HL-60/S4 treated with retinoic acid at 250 ng/mL for 4 days and 3 days (cell line): ENCODE results near the gene NDST4.

ENCODE experiments used
- in situ Hi-C: fragments of 300-500 bp; cut with MboI; formaldehyde crosslinking; loops from 2 replicates; pipeline ENCODE4 v1.7.0; 2022; ENCODE audit warnings: low sequenced_read_pairs

Gene NDST4

DNA sequence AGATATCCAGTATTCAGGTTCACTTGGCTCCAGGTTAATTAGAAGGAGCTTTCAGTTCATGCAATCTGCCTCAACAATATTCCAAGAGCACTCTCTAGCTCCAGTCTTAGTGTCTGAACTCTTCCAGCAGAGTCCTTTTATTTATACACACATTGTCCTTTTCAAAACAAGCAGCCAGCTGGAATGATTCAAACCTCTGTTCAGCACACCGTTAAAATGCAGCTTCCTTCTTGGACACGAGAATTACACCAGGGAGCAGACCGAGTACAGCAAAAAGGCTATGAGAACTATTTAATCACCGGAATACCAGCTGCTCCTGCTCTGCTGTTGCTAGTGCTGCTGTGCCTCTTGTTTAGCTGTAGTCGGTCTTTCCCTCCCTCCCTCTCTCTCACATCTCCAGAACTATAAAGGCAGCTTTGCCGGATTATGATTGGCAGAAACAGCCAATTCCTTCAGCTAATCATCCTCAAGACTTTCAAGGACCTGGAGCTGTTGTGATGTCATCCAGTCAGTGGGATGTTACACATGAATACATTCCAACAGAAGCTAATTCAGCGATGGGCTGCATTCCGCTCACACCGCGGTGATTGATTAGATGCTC, at the start of gene NDST4:
Gene NDST4 (minus strand): TSS at position 115 of the 601 bp plus-strand sequence. CDS start 36,584 bp downstream, outside the sequence.
- in situ Hi-C loops, result no loop called here

DNA sequence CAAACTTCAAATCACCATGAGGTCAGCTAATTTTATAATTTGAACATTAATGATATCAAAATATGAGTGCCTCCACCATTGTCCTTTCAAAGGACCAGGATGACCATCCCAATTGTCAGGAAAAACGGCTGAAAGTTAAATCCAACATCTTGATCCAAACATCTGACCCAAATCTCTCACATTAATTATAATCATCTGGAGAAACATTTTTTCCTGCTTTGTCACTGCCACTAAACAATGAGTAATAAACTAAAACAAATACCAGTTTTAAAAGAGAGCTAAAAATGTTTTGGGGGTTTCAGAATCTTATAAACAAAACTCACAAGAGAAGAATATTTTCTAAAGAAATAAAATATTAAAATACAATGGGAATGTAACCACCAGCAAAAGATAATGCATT, 45.7 kb upstream of the NDST4 start:
- in situ Hi-C loops, result no loop called here

DNA sequence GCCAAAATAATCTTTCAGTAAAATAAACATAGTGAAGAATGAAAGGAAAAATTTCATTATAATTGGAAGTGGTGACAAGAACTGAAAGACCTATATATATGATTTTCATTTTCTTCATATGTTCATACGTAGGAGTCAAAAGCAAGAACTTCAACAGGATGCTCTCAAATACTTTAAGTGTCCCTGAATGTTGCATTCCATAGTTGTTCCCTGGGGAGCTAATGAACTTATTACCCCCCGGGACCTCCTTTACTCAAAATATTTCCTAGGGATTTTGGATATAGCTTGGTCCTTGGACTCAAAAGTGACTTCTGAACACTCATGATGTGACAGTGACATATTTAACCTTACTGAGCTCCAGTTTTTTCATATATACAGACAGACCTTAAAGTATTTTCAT, 44.9 kb upstream of the NDST4 start:
- in situ Hi-C loops, result no loop called here

DNA sequence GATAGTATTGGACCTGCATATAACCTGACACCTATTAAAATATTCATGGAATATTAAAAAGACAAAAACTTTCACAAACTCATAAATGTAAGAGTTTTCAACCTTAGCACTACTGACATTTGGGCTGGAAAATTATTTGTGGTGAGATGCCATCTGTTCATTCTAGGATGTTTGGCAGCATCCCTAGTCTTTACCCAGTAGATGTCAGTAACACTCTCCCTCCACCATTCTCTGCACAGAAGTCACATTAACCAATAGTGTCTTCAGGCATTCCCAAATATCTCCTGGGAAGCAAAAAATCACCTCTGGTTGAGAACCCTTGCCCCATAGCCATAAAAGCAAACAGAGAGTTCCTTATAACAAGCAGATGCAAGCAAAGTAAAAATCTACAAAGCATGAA, 41.4 kb upstream of the NDST4 start:
- in situ Hi-C loops, result no loop called here

DNA sequence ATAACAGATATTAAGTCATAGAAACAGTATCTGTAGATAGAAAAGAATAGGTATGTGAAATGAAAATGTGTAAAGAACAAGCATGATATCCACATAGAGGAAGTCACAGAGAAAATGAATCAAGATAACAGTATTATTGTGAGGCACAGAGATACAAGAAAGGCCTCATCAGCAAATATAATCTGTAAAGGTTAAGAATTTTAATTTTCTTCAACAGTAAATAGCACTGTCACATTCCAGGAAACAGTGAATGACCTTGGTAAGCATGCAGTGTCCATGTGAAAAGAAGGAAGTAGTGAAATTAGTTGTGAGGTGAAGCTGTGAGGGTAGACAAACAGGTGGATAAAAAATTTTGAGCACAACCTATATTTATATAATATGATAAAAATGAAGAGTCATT, 39.5 kb upstream of the NDST4 start:
- in situ Hi-C loops, result no loop called here

DNA sequence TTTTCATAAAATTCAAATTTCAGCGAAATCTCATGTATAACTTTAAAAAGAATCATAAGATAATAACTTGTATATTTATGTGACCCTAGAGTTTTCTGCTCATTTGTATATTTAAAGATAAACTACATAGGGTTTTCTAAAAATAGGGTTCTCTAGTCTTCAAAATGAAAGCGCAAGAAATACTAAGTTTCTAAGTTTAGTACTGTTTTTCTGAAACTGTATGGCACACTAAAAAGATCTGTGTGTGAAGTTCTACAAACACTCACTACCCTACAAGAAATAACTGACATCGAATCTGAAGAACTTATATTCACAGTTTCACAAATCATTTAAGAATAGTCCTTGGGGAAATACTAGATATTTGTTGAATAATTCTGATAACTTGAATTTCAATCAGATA, 38.7 kb upstream of the NDST4 start:
- in situ Hi-C loops, result no loop called here

DNA sequence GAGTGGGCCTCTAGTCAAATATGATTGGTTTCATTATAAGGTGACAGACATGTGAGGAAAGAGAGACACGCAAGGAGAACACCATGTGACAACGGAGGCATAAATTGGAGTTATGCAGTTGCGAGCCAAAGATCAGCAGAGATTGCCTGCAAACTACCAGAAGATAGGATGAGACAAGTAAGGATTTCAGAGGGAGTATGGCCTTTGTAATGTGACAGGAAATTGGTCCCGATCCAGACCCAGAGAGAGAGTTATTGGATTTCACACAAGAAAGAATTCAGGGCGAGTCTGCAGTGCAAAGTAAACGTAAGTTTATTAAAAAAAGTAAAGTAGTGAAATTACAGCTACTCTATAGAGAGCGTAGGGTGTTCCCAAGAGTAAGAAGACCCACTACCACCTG, 35.7 kb upstream of the NDST4 start:
- in situ Hi-C loops, result no loop called here

DNA sequence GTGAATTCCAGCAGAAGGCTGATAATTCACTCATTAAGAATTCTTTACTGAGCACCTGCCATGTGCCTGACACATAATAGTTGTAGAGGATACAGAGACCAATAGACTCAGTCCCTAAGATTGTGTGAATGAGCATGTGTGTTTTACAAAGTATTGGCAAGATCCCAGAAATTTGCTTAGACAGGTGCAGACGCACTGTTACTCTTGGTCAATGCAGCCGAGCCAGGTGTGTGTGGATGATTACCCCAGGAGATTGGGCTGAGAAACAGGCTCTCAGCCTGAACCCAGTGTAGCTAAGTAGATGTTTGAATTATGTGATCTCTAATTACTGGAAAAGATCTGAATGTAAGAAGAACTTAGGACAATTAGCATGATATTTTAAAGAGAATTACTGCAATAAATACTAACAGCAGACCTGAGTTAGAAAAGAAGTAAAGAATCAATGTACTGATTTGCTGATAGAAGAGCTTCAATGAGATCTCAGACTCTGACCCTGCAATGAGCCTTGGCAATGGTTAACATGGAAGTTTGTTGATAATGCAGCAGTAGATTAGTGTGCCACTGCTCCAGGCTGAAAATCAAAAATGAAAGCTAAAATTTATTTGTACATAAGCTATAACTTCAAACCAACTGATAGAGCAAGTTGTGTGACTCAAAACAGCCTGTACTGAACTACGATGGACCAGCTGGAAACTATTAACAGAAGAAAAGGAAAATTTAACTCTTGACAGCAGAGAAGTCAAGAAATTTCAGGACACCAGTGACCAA, 32.2 kb upstream of the NDST4 start:
- in situ Hi-C loops, result no loop called here

DNA sequence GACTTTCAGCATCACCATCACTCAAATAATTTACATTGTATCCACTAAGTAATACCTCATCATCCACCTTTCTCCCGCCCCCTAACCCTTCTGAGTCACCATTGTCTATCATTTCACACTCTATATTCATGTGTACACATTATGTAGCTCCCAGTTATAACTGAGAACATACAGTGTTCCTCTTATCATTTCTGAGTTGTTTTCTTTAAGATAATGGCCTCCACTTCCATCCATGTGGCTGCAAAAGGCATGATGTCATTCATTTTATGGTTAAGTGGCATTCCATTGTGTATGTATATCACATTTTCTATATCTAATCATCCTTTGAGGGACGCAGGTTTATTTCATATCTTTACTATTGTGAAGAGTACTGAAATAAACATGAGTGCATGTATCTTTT, 14.6 kb upstream of the NDST4 start:
- in situ Hi-C loops, result no loop called here

DNA sequence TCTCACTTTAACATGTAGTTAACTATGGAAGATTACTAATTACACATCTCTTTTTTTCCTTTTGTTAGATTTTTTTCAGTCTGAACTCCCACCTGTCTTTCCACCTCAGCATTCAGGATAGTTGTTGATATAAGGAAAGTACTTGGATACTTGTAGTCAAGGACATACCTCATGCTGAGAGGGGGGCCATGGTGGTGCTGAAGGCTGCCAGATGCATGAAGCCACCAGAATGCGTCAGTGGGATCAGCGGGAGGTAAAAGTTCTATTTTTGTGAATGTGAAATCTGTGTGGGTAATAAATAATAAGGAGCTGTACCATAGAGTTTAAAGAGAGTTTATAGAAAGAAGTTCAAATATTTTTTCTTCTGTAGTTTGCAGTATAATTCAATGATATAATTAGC, 13.1 kb upstream of the NDST4 start:
- in situ Hi-C loops, result no loop called here

DNA sequence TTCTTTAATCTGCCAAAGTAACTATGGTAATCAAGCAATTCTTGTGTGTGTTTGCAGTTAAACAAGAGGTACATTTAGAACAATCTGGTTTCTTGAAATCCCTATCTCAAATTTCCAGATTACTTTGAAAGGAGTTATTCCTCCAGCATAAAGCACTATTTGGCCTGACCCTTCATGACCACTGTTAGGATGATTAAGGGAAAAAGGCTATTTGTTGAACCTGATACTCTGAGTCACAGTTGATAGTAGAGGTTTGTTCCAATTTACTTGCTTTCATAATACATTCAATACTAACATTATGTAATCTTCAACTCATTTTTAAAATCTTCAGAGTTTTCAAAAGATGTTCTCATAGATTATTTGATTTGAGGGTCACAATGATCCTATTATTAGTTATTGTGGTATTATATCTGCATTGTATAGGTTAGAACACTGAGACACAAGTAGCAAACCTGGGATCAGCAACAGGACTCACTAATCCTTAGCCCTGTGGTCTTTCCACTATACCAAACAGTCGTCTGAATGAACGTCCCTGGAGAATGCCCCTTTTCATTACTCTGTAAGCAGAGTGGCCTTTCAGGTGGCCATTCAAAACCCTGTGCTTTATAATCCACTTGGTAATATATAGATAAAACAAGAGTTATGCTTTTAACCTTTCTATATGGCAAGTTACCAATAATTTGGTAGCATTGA, 8.1 kb upstream of the NDST4 start:
- in situ Hi-C loops, result no loop called here

DNA sequence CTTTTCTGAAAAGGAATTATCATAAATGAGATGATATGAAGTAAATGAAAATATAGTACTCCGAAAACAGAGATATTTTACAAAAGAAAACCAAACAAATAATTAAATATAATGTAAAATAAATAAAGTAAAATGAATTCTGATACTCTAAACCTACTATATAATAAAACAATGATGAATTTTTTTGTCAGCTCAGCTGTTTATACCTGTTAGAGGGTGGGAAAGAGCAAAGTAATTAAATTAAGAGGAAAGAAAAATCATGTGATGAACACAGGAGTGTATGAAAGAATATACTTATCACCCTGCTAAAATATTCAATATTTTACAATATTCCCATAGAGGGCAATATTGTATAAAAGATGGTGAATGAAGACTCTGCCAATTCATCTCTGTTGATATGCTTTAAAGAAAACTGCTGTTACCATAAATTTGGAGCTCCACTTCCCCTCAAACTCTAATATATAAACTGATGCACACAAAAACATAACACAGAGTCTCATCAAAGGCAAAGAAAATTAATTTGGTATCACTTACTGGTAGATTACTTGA, 6.5 kb upstream of the NDST4 start:
- in situ Hi-C loops, result no loop called here

DNA sequence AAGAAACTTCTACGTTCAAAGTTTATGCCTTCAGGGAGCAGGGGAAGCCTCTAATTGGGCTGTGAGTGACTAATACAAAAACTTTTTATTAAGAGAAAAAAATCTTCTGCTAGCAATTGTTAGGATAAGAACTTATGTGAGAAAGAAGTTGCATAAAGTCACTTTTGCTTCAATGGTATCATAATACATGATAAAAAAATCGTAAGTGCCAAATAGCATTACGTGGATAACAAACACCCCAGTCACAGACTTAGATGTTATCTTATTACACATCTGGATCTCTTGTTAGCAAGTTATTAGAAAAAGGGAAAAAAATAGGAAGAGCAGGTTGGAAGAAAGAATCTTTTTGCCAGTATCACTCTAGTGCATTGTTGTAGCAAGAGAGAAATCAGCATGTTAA, 4.2 kb upstream of the NDST4 start:
- in situ Hi-C loops, result no loop called here

DNA sequence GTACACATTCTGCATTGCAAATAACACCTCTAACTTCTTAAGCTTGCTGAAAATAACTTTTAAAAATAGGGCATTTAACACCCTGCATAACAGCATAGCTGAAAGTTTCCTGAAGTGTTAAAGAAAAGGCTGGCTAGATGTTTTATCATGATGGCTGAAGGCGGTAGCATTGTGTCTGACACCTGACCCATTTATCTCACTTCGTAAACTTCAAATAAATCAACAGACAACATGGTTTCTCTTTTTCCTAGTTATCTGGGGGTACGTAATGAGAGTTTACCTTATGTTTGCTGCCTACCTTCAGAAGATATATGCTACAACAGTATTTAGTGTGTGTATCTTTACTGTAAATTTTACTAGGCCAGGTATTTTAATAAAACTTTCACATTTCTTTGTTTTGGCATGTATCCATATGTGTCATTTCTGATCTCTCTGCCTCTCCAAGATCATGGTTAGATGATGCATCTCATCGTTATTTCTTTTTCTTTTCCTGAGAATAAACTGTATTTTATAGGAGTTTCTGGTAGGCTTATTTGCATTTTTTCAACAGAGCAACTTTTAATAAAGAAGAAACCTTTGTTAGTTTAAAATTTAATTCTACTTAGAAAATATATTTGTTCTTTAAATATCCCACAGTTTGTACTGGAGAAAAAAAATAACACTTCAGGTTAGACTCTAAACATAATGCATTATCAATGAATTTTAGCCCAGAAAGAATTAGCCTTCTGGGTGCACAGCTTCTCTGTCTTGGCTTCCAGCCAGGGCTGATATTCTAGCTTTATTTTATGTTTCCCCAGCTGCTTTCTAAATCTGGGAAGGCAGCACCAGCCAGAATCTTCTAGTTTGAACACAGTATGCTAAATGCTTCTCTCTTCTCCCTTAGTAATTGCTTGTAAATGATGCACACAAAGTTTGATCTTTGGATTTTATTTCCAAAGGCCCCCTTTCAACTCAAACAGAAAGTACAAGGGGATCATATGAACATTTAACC, 2.9 kb downstream of the NDST4 start:
- in situ Hi-C loops, result no loop called here

DNA sequence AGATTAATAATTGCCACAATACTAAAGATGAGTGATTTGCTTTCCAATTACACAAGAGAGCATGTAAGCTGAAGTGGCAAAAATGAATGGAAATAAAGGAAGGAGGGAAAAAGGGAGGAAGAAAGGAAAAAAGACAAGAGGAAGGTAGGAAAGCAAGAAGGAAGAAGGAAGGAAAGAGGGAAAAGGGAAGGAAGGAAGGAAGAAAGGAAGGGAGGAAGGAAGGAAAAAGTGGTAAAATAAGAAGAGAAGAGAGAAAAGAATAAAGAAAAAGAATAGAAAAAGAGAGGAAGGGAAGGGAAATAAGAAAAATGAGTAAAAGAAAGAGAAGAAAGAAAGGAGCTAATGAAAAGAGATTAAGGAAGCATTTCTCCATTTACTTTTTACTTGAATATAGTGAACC, 4.6 kb downstream of the NDST4 start:
- in situ Hi-C loops, result no loop called here

DNA sequence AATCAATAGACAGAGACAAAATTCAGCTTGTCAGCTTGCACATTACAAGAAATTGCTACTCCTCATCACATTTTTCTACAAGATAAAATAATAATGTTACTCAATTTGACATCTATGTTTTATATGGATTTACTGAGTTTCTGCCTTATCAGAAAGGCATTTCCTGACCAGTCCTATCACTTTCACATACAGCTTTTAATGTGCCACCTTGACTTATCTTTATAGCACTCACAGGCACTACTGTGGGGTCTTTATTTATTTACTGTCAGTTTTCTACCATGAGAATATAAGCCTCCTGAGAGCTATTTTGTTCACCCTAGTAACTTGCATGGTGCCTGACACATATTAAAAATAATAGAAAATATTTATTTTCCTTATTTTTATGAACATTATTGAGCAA, 6.0 kb downstream of the NDST4 start:
- in situ Hi-C loops, result no loop called here

DNA sequence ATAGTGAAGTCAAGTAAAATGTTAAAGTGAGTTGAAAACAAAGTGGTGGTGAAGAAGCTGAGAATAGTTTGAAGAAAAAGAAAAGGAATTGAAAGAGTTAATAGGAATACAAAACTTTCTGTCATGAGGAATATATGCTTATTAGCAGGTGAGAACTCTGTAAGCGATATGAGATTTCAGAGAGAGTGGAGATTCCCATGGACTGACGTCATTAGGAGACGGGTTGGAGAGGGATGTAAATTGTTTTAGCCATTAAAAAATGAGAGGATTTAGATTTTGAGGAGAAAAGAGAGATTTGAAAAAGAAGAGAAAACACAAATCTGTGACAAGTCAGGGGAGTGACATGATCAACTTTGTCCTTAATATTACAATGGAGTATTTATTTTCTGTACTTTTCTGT, 11.7 kb downstream of the NDST4 start:
- in situ Hi-C loops, result no loop called here

DNA sequence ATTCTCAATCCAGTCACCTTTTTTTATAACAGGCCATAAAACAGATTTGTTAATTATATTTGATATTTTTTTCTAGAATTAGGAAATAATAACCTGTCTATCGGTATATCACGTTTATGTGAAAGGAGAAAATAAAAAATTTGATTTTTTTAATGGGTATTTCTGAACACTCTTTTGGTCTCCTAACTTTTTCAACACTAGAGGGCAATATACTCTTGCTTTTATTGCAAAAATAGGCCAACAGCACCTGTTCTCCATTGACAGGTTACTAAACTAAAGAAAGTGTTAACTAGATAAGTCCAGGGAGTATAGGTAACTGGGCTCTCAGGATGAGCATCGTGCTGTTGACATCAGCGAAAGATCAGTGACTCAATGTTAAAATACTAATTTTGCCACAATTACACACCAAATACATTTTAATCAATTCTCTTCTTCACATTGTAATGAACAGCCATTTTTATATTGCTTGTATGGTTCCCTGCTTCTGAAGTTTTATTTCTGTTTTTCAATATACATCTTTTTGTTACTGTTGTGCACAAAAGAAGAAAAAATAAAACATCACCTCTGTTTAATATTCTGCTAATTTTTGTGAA, 22.8 kb downstream of the NDST4 start:
- in situ Hi-C loops, result no loop called here

DNA sequence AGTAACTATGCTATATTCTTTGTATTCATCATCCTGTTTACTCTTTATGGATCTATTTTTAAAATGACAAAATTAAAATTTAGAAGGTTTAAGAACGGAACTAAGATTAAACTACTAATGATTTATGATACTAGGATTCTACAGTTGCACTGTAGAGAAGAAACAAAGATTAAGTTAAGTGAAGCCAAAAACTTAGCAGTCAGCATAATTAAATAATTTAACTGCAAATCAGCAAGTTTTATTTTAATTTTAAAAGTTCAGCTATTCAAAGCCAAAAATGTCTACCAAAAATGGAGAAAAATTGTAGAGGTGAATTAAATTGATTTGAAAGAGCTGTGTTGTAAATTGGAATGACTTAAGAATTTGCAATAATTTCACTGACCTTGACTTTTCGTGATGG, 30.8 kb downstream of the NDST4 start:
- in situ Hi-C loops, result no loop called here

DNA sequence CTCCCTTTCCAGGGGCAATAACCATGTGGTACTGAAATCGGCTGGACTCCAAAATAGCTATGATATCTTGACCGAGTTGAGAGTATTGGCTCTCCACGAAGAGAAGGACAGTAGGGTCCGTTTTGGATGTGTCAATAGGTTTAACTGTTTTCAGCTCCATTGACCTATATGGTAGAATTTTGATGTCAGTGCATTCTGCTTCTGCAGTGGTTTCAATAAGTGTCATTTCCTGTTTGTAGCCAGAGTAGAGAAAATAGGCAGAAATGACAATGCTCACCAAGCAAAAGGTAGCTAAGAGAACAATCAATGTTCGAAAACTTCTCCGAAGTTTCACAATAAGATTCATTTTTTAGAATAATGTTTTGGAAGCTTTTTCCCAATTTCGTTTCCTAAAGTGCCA, 36.7 kb downstream of the NDST4 start:
- in situ Hi-C loops, result no loop called here
